Fibroblast of mammary gland (primary cell): Measurements from ENCODE around the gene WRAP73.

Source experiments
- DNase-seq: peaks from one replicate; pipeline ENCODE4 v3.0.0-alpha.2; 2010; ENCODE audit warnings: low read depth
- H3K4me3 ChIP-seq: 2 replicates; pipeline ENCODE4 v1.5.1; 2011; ENCODE audit warnings: low read depth, mild to moderate bottlenecking, low read length, moderate library complexity; ENCODE audit not compliant: control insufficient read depth
- TF ChIP-seq, protein P1 (sequence below): conservative IDR thresholded peaks from 2 replicates; pipeline ENCODE4 v1.5.1; 2011; ENCODE audit warnings: low read depth, low read length, inconsistent platforms; ENCODE audit not compliant: control insufficient read depth, insufficient read depth

Gene WRAP73

DNA sequence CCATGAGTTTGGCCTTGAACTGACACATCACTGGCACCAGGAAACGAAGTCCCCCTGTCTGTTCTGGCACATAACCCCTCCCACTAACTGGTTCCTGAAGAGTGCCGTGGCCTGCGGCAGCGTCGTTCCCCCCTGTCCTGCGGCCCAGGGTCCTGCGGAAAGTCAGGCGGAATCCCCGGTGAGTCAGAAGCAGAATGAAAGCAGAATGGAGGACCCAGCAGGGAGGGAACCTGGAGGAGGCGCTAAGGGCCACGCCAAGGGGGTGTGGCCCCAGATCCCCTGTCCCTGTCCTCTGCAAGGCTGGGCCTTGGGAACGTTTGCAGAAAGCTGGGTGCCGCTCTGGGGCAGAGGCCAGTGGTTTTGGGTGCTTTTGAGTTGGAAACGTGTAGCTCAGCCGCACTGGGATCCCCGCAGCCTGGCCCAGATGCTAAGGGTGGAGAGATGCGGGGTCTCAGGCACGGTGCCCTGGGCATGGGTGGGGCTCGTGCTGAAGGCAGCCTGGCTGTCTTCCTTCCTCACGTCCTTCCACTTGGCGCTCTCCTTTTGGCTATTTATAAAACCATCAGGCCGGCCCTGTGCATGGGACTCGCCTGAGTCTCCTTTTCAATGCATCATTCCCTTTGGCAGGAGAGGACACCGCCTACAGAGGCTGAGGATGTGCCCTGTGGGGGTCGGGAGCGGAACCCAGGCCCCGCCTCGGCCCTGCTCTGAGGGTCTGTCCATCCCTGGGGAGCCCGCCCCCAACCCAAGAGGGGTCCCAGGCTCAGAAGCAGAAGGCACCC, 38.6 kb upstream of the WRAP73 start:
- peak; percentile 12 for DNase-seq
- TF ChIP-seq, protein P1, sequence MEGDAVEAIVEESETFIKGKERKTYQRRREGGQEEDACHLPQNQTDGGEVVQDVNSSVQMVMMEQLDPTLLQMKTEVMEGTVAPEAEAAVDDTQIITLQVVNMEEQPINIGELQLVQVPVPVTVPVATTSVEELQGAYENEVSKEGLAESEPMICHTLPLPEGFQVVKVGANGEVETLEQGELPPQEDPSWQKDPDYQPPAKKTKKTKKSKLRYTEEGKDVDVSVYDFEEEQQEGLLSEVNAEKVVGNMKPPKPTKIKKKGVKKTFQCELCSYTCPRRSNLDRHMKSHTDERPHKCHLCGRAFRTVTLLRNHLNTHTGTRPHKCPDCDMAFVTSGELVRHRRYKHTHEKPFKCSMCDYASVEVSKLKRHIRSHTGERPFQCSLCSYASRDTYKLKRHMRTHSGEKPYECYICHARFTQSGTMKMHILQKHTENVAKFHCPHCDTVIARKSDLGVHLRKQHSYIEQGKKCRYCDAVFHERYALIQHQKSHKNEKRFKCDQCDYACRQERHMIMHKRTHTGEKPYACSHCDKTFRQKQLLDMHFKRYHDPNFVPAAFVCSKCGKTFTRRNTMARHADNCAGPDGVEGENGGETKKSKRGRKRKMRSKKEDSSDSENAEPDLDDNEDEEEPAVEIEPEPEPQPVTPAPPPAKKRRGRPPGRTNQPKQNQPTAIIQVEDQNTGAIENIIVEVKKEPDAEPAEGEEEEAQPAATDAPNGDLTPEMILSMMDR, result no peak
- no peak overlapping the region for H3K4me3 ChIP-seq

DNA sequence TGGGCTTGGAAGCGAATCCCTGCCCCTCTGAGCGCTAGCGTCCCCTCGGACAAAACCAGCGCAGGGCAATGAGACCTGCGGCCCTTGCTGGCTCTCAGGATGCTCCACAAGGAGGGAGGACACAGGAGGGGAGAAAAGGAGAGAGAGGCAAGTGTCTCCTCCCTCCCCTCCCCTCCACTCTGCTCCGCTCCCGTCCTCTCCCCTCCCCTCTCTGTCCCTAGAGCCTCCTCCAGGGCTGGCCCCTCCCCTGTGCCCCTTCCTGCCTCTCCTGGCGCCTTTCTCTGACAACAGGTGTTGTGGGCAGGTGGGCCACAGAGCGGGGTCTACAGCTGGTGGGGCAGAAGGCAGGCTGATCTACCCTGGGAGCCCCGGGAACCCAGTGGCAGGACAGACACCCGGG, 37.6 kb upstream of the WRAP73 start:
- no peak overlapping the region for H3K4me3 ChIP-seq
- TF ChIP-seq, protein P1, result no peak
- DNase-seq, result no peak

DNA sequence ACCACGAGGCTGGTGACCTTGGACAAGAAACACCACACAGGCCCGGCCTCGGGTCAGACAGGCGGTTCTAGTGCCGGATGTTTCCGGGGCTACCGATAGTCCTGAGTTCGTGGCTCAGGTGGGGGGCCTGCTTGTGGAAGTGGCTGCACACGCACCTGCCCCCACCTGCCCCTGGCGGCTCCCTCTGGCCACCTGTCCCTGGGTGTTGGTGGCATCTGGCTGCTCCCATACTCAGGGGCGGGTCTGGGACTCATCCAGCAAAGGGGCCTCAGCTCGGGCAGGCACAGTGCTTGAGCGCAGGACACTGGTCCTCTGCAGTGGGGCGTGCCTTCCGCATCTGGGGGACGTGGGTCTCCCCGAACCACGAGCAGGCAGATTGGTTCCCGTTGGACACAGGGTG, 36.0 kb upstream of the WRAP73 start:
- H3K4me3 ChIP-seq, result no peak overlapping the region
- TF ChIP-seq, protein P1, result no peak
- DNase-seq, result no peak

DNA sequence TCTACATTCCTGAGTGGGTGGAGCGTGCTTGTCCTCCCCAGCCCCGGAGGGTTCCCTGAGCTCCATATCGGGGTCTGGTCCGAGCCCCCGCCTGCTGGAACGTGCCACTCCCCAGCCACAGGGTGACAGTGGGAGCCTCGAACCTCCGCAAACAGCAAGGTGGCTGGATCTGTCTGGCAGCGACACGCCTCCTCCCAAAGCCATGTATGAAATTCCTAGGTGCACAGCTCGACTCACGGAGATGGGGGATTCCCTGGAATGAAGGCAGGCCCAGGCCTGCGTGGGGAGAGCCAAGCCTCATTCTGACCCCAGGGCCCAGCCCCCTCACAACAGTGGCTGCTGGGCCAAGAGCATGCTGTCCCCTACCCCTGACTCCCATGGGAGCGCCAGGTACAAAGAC, 35.3 kb upstream of the WRAP73 start:
- TF ChIP-seq, protein P1, result no peak

DNA sequence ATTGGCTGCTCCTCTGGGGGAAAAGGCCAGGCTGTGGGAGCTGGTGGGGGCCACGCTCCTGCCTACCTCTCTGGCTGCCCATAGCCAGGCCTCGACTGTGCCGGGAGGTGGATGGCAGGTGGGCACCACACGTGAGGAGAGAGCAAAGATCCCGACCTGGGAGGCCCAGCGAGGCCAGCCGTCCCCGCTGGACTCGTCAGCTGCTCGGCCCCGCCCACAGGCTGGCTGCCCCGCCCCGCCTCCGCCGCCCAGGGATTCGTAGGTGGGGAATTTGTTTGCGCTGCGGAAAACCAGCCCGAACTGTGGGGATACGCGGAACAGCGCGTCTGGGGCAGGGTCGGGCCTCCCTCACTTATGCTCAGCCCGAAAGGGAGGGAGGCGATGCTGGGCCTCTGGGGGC, 34.1 kb upstream of the WRAP73 start:
- TF ChIP-seq, protein P1, result no peak
- H3K4me3 ChIP-seq, result no peak overlapping the region
- no peak for DNase-seq

More for the DNA sequence above, 35.3 kb upstream of the WRAP73 start:
- H3K4me3 ChIP-seq, result no peak overlapping the region
- no peak for DNase-seq

DNA sequence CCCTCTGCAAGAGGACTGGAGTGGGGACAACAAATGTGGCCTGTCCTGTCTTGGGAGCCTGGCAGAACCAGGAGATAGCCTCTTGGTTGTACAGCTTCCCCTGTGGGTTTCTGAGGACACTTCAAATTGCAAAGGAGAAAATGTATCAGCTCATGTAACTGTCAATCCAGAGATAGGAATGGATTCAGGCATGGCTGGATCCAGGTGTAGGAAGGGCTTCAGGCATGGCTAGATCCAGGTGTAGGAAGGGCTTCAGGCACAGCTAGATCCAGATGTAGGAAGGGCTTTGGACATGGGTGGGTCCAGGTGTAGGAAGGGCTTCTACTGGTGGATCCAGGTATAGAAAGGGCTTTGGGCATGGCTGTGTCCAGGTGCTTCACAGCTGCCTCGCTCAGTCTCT, 33.3 kb upstream of the WRAP73 start:
- TF ChIP-seq, protein P1, result no peak
- DNase-seq, result no peak
- H3K4me3 ChIP-seq, result no peak overlapping the region
